Chondrocyte (in vitro differentiated cells): Measurements from ENCODE around the gene SH3BGRL2. TPM values are rescaled to one million over a fixed set of nuclear protein-coding genes. Genes with fewer than 3 reads are reported as not detected.

Source experiments
- DNase-seq: peaks from one replicate; pipeline ENCODE4 v3.0.0; 2021; ENCODE audit warnings: mixed read lengths, low spot score
- H3K27ac Mint-ChIP-seq: one replicate; pipeline ENCODE4 v1.8.0; 2021; ENCODE audit warnings: mild to moderate bottlenecking, moderate library complexity, mixed read lengths; ENCODE audit not compliant: unreplicated experiment
- H3K27me3 Mint-ChIP-seq: 2 replicates; pipeline ENCODE4 v1.8.0; 2021; ENCODE audit warnings: low read depth, mixed read lengths
- H3K36me3 Mint-ChIP-seq: 2 replicates; pipeline ENCODE4 v1.8.0; 2021; ENCODE audit warnings: low read depth, mixed read lengths
- H3K4me1 Mint-ChIP-seq: 2 replicates; pipeline ENCODE4 v1.8.0; 2021; ENCODE audit warnings: low read depth, mild to moderate bottlenecking, mixed read lengths
- H3K4me3 Mint-ChIP-seq: one replicate; pipeline ENCODE4 v1.8.0; 2021; ENCODE audit warnings: mild to moderate bottlenecking, moderate library complexity, mixed read lengths; ENCODE audit not compliant: unreplicated experiment
- H3K9me3 Mint-ChIP-seq: 2 replicates; pipeline ENCODE4 v1.8.0; 2021; ENCODE audit warnings: low read depth, mixed read lengths
- CTCF ChIP-seq: fragments of 200-600 bp; sonication (generic); IDR thresholded peaks from 2 replicates; pipeline ENCODE4 v1.5.0; 2021; ENCODE audit warnings: antibody characterized with exemption, mild to moderate bottlenecking, moderate library complexity
- total RNA-seq: library from RNA; stranded (reverse); gene quantifications from 3 replicates; pipeline ENCODE4 v1.2.1, GENCODE V29; 2021

The SH3BGRL2 gene
- total RNA-seq, 1 donor from 2014 or later, result 2.7 TPM

DNA sequence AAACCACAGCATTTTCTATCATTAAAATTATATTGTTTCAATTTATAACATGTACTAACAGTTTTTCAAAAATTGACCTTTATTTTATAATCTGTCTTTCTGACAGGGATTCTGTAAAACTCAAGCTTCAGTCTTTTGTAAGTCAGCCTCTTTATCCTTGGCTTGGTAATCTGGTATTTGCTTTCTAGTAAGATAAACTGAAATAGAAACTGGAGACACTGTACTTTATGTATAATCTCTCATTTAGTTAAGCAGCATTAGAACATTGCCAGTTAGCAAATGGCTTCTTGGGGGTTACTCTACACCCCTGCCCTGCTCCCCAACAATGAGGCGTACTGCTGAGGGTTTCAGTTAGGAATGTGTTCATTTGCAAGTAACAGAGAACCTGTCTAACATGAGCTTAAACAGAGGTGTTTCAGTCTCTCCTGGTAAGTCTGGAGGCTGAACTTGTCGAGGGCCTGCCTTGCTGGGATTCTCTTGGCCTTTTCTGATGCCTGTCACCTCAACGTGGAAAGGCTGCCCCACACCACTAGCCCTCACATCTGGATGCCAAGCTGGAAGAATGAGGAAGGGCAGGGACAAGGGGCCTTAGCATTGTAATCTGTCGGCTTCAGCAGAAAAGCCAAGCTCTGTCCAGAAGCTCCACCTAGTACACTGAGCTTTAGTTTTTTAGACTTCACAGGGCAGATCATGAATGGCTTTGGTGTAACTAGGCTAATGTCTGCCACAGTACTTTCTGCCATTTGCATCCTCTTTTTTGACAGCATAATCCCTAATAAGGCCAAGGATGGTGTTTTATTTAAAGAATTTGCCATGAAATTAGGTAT, 34.8 kb downstream of the SH3BGRL2 start:
- no peak overlapping the region for H3K4me3 Mint-ChIP-seq

DNA sequence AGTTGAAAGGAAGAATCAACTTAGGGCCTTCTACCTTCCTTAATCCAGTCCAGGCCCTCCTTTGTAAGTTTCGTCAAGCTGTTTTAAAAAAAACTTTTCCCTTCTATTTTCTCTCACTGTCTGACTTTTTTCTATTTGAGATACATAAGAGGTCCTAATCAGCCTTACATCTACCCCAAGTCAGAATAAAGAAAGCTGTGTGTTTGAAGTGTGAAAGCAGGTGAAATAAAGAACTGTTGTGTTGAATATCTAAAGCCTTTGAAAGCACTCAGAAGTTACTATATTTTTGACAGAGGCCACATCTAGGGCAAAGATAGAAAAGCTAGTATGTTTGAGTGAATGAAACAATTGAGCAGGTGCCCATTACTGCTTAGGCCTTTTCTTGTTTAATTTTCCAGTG, 35.5 kb downstream of the SH3BGRL2 start:
- no peak for DNase-seq
- peaks cover 3% of the 10 kb centered on the region for H3K36me3 Mint-ChIP-seq
- no peaks in the 10 kb centered on the region for H3K27me3 Mint-ChIP-seq
- no peak overlapping the region for H3K27ac Mint-ChIP-seq
- H3K9me3 Mint-ChIP-seq, result peaks cover 8% of the 10 kb centered on the region
- peaks cover 4% of the 10 kb centered on the region for H3K4me1 Mint-ChIP-seq
- no peak for TF ChIP-seq CTCF
- H3K4me3 Mint-ChIP-seq, result no peak overlapping the region

More for the DNA sequence above, 34.8 kb downstream of the SH3BGRL2 start:
- peaks cover 13% of the 10 kb centered on the region for H3K9me3 Mint-ChIP-seq
- no peaks in the 10 kb centered on the region for H3K27me3 Mint-ChIP-seq
- H3K36me3 Mint-ChIP-seq, result peaks cover 3% of the 10 kb centered on the region
- TF ChIP-seq CTCF, result no peak
- no peaks in the 10 kb centered on the region for H3K4me1 Mint-ChIP-seq
- H3K27ac Mint-ChIP-seq, result no peak overlapping the region
- DNase-seq, result no peak

GRCh38 chr6:79668381-79668780, 37.3 kb downstream of the SH3BGRL2 start:
- TF ChIP-seq CTCF, result no peak
- Mint-ChIP-seq H3K4me1 (peaks cover 7% of the 10 kb centered on the region), H3K27ac (no peak overlapping the region)

DNA sequence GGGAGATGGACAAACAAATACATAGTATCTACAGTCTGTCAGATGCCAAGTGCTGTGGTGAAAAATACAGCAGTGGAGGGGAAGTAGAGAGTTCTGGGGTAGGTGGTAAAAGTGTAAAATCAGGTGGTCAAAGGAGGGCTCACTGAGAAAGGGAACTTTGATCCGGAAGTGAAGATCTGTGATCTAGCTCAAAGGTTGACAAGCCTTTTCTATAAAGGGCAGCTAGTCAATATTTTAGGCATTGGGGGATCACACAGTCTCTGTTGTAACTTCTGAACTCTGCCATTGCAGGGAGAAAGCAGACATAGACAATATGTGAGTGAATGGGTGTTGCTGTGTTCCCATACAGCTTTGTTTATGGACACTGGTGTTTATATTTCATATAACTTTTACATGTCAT, 38.6 kb downstream of the SH3BGRL2 start:
- no peak for DNase-seq
- Mint-ChIP-seq H3K27me3 (no peaks in the 10 kb centered on the region), H3K9me3 (no peaks in the 10 kb centered on the region), H3K36me3 (no peaks in the 10 kb centered on the region), H3K4me1 (peaks cover 7% of the 10 kb centered on the region), H3K27ac (no peak overlapping the region), H3K4me3 (no peak overlapping the region)
- TF ChIP-seq CTCF, result no peak

More at GRCh38 chr6:79668381-79668780, 37.3 kb downstream of the SH3BGRL2 start:
- H3K9me3 Mint-ChIP-seq, result no peaks in the 10 kb centered on the region
- no peak for DNase-seq
- no peak overlapping the region for H3K4me3 Mint-ChIP-seq
- H3K27me3 Mint-ChIP-seq, result no peaks in the 10 kb centered on the region
- H3K36me3 Mint-ChIP-seq, result no peaks in the 10 kb centered on the region

DNA sequence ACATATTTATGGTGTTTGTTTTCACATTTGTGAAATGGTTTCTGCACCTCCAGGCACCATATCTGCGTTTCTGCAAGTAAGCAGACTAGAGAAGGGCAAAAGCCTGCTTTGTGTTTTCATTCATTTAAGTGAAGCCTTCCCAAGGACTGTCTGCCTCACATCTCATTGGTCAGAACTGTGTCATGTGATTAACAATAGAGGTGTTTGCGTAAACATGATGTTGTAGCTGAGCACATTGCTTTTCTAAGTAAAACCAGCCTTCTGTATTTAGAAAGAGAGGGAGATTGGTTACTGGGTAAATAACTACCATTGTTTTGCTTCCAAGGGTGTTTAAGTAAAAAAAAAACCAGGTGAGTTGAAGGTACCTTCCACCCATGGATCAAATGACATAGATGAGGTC, 39.7 kb downstream of the SH3BGRL2 start:
- no peak overlapping the region for H3K27ac Mint-ChIP-seq
- no peaks in the 10 kb centered on the region for H3K27me3 Mint-ChIP-seq
- no peaks in the 10 kb centered on the region for H3K36me3 Mint-ChIP-seq
- no peak for DNase-seq
- no peak overlapping the region for H3K4me3 Mint-ChIP-seq
- peaks cover 7% of the 10 kb centered on the region for H3K4me1 Mint-ChIP-seq
- H3K9me3 Mint-ChIP-seq, result no peaks in the 10 kb centered on the region
- TF ChIP-seq CTCF, result no peak
